IPS DF 4.7 (cell line): ENCODE measurements around the gene MTG2.

Experiments
- DNase-seq: peaks from one replicate; pipeline ENCODE4 v3.0.0-alpha.2; 2013; ENCODE audit warnings: low spot score; ENCODE audit errors: extremely low read depth

MTG2 gene

DNA sequence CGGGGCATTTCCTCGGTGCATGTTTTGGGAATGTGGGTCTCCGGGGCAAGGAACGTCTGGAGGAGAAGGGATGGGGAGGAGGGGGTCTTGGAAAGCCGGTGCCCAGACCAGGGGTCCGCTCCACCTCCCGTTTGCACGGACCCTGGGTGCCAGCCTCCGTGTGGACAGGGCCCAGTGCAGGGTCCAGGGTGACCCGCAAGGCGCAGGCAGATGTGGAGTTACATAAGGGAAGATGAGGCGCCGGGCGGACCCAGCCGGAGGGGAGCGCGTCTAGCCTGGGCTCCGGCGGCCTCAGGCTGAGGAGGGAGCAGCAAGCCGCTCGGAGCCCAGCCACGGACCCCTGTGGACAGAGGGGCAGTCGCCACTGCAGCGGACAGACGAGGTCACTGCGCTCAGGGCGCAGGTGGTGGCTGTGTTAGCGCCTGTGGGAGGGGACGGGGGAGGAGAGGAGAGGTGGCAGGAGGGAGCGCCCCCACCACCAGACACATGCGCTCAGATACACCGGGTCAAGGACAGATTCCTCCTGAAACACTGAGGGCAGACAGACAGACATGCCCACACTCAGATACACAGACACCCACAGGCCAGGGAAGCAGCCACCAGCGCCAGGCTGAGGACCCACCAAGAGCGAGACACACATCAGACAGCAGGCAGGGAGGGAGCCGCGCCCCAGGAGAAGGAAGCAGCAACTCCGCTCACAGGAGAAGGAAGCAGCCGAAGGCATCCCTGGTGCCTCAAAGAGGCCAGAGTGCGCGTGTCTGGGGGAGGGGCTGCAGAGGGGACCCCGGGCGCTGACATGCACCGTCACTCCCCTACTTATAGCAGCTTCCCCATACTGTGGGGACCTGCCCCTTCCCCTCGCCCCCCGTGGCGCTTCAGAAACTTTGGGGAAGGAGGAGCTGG is 38.1 kb downstream of the MTG2 start:
- no peak for DNase-seq

DNA sequence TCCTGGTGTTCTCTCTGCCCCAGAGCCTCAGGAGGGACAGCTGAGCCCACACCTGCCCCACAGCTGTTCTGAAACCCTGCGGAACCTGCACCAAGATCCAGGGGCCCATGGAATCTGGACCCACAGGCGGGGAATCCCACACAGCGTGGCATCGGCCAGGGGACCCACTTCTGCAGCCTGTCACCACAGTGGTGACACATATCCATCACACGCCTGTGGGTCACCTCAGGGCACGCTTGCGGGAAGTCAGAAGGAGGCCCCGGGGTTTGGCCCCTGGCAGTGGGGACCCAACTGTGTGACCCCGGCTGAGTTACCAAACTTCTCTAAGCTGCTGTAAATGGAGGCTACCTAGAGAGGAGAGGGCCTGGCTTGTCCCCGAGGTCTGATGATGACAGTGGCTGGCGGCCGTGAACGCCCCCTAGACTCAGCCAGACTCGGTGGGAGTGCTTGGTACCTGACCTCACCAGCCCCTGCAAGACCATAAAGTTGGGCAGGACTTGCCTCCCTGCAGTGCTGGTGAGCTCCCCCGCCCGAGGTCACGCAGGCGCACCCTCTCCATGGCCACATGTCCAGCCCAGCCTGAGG is 39.5 kb downstream of the MTG2 start:
- no peak for DNase-seq

GRCh38 chr20:62222972-62223371 is 40.1 kb downstream of the MTG2 start:
- no peak for DNase-seq

DNA sequence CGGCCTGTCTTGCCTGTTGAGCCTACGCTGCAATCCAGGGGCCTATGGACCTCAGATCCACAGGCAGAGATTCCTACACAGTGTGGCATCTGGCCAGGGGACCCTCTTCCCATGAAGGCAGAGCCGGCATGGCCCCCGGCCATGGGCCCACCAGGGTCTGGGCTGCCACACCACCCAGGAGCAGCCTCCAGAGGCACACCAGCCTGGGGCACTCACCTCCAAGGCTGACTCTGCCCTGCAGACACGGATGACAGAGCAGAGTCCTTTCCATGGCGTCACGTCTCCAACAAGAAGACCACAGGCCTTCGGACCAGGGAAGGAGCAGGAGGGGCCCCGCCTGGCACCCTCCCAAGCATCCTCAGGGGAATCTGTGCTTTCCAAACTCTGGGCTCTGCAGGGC is 40.7 kb downstream of the MTG2 start:
- DNase-seq, result no peak

DNA sequence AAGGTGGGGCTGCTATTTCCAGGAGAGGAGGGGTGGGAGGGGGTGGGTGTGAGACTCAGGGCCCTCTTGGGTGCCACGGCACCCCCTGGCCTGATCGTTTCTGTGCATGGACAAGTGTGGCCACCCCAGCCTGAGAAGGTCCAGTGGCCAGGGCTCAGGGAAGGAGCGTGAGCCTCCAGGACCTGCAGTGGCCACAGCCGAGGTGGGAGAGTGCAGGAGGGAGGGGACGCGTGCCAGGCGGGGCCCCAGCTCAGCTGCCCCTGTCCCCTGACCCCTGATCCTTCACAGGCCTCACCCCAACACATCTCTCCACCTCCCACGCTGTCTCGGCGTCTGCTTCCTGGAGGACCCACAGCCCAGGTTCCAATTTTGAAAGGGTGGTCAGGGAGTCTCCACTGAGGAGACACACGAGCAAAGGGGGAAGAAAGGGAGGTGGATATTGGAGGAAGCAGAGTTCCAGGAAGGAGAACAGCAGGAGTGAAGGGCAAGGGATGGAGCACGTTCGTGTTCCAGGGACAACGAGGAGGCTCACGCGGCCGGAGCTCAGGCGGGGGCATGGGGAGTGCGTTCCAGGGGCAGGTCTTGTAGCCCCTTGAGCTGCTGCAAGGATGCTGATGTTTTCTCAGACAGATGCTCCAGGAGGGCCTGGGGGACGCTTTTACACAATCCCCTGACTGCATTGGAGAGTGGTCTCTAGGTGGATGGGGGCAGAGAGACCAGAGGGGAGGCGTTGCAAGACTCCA is 41.5 kb downstream of the MTG2 start:
- no peak for DNase-seq

DNA sequence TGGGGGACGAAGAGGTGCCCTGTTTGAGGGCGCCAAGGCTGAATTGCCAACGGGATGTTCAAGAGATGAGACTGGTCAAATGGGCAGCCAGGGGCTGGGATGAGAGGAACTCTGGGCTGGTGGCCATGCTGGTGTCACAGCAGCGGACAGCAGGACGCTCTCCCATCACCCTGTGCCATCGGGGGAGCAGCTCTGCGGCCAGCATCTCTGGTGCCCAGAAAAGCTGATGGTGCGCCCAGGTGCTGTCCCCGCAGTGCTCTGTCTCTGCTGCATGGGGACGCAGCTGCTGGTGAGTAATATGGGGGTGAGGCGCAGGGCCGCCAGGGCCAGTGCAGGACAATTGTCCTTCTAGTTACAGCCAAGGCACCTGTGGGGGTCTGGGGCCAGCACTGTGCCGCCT is 42.2 kb downstream of the MTG2 start:
- no peak for DNase-seq

- DNase-seq, result no peak
These were observed 43.2 kb downstream of the MTG2 start for GRCh38 chr20:62225820-62226635.

DNA sequence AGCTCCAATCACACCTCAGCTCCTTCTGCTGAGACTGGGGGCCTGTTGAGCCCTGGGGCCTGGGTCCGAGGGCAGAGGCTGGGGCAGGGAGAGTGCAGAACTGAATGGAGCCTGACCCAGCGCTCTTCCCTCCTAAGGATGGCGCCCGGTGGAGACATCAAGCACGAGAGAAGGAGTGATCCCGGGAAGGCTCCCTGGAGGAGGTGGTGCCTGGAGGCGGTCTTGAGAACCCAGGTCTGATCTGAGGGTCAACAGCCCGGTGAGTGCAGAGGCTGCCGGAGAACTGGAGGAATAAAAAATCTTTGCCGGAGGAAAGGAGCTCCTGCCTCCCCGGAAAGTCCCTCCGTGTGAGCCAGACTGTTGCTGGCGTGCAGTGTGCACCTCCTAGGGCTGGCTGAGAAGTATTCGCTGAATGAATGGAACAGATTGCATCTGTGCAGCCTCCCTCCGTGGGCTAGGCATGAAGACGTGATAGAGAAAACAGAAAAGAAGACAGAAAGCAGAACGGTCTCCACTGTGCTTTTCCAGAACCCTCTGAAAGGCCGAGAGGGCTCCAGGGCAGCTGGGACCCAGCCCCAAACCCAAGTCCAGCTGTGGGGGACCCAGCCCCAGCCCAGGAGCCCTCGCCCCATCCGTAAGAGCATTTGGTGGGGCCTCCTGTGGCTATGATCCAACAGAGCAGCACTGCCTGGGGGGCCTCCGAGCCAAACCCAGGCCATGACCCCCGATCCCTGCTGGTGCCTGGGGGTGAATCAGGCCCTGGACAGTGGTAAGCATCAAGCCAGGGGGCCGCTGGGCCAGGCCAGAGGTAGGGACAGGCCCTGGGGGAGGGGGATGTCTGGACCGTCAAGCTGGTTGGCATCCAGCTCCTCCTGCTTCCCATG is 44.1 kb downstream of the MTG2 start:
- no peak for DNase-seq

- DNase-seq, result no peak
These were observed 44.8 kb downstream of the MTG2 start for GRCh38 chr20:62227591-62227976.

GRCh38 chr20:62227977-62228958 is 45.4 kb downstream of the MTG2 start:
- no peak for DNase-seq

- no peak for DNase-seq
These were observed 46.2 kb downstream of the MTG2 start for GRCh38 chr20:62228982-62229545.

DNA sequence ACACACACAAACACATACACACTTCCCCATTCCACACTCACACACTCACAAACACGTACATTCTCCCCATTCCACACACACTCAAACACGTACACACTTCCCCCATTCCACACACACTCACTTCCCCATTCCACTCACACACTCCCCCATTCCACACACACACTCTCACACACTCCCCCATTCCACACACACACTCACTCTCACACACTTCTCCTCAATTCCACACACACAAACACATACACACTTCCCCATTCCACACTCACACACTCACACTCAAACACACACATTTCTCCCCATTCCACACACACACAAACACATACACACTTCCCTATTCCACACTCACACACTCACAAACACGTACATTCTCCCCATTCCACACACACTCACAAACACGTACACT is 46.8 kb downstream of the MTG2 start:
- no peak for DNase-seq

DNA sequence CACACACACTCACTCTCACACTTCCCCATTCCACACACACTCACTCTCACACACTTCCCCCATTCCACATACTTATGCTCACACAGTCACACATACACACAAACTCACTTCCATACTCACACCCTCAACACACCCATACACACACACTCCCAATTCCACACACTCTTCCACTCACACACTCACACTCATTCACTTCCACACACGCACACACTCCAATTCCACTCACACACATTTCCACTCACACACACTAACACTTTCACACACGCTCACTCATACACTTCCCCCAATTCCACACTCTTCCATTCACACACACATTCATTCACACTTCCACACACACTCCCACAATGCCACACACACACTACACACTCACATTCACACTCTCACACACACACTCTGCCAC is 47.4 kb downstream of the MTG2 start:
- DNase-seq, result no peak

DNA sequence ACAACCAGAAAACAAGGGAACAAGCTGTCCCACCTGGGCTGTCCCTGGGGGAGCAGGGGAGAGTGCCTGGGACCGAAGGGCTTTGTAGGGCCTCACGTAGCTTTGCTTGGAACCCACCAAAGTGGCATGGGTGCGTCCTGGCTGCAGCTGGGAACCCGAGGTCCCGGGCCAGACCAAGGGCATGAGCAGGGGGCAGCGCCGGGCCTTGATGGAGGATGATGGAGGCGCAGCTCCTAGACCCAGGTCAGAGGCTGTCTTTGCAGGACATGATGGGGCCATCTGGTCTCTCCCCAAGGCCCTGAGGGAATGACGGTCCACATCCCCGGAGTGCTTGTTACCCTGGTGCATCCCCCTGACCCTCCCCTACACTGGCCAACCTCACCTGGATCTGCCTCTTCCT is 47.9 kb downstream of the MTG2 start:
- no peak for DNase-seq

GRCh38 chr20:62231292-62231691 is 48.5 kb downstream of the MTG2 start:
- no peak for DNase-seq

DNA sequence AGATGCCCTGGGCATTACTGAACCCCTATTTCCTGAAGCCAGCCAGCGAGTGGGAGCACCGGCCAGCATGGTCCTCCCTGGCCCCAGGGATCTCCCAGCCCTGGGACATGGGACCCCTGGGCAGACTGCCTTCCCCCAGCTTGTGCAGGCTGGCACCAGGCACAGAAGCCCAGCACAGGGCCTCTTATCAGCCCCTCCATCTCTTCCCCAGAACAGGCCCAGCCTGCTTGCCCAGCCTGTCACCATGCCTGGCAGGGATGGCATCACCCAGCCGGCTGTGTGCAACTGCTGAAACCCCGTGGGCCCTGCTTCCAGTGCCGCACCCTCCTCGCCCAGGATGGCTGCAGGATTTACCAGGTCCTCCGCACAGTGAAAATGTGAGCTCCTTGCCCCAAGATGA is 49.4 kb downstream of the MTG2 start:
- DNase-seq, result no peak

GRCh38 chr20:62232770-62233645 is 50.2 kb downstream of the MTG2 start:
- no peak for DNase-seq

- no peak for DNase-seq
These were observed 50.9 kb downstream of the MTG2 start for GRCh38 chr20:62233684-62234083.
